Activated CD4-positive, alpha-beta T cell treated with anti-CD3 and anti-CD28 coated beads, Interleukin-2, amount 50 U/mL, for 4 hours (primary cell): ENCODE measurements around the gene S100A10.

Source experiments
- DNase-seq, 2 experiments: peaks; one replicate each; pipeline ENCODE4 v3.0.0-alpha.2; 2020

S100A10 gene

GRCh38 chr1:151960780-151961513 lies 32.7 kb downstream of the S100A10 start:
- DNase-seq, result no peak

- no peak for DNase-seq
Observed at GRCh38 chr1:151958959-151959358, 34.7 kb downstream of the S100A10 start.

GRCh38 chr1:151956957-151957497 lies 36.6 kb downstream of the S100A10 start:
- DNase-seq, result no peak

DNA sequence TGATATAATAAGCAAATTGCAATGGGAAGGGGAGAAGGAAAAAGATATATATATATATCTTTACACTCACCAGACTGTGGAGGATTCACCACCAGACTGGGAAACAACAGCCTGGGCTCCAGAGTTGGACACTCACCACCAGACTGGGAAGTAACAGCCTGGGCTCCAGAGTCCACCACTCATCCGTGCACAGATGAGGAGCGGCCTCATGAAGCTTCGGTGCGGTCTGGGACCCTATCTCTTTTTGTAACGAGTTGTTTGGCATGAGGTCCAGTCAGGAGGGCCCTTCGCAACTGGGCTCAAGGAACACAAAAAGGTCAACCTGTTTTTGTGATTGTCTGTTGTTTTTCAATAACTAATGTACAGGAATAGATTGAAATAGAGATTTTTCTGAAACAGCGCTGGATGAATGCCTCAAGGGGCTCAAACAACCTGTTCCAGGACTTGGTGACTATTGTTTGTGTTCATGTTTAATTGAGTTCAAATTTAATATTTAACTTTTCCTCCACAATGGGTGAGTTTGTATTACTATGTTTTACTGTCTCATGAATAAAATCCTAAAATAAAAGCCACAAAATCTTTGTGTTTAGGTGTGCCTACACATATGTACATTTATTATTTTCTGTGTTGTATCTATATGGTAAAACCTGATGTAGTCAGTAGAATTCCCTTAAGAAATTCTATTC lies 40.1 kb downstream of the S100A10 start:
- no peak for DNase-seq

DNA sequence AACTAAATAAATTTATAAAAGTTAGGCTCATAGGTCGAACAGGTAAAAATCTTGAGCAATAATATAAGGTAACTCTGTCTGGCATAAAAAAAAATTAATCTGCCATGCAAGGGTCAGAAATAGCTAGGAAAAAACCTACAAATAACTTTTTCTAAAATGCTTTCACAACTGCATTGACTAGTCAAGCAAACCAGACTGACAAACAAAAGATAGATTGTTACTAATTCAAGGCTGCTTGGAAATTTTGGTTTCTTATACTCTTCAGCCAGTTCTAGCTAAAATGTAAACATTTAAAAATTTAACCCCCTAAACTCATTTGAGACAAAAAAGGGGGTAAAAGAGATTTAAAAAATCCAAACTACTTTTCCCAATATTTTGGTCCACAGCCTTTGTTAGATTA lies 40.8 kb downstream of the S100A10 start:
- DNase-seq, result no peak

GRCh38 chr1:151949371-151950193 lies 44.1 kb downstream of the S100A10 start:
- DNase-seq, result no peak

- no peak for DNase-seq
Observed at GRCh38 chr1:151948506-151948905, 45.2 kb downstream of the S100A10 start.

DNA sequence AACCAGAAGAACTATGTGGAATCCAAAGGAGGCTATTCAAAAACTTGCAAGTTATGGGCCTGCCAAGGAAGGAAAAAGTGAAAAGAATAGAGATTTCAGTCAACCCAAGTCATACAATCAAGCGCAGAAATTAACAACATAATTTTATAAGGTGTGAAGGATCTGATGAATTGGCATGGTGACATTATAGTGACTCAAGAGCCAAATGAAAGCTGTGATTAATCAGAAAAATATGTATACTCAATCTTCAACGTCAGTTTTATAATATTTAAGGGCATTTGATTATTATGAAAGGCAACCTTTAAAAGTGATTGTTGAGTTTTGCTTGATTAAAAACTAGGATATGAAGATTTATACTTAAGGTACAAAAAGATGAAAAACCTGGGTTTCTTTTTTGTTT lies 46.5 kb downstream of the S100A10 start:
- DNase-seq, result no peak

- peak; percentile 65 to 70 for DNase-seq
Observed at GRCh38 chr1:151945725-151946722, 47.6 kb downstream of the S100A10 start.

DNA sequence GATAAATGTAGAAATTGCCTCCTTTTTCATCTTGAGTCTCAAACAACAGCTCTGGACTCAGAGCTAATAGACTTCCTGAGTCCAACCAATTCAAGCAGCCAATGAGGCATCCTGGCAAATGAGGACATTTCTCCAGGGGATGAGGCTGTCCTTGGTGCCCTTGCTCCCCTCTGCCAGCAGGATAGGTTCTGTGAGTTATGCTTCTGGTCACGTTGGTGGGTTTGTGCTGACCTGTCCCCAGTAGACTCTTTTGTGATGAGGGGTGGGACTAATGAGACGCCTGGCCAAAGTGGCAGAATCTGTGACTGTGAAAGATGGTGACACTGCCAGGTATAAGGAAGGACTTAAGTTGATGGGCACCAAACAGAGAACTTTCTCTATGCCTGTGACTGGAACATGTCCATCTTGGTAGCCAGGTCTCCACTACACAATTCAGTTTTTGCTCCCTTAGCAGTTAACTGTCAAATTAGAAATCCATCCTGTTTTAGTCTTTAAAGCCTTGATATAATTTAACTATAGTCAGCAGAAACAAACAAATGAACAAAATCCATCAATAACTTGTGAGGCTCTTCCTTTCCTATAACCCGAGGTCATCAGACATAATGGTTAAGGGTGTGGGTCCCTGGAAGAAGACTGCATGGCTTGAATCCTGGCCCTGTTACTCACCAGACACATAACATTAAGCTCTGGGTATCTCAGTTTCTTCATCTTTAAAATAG lies 48.6 kb downstream of the S100A10 start:
- DNase-seq, result no peak

- no peak for DNase-seq
Observed at GRCh38 chr1:151944126-151944856, 49.4 kb downstream of the S100A10 start.

DNA sequence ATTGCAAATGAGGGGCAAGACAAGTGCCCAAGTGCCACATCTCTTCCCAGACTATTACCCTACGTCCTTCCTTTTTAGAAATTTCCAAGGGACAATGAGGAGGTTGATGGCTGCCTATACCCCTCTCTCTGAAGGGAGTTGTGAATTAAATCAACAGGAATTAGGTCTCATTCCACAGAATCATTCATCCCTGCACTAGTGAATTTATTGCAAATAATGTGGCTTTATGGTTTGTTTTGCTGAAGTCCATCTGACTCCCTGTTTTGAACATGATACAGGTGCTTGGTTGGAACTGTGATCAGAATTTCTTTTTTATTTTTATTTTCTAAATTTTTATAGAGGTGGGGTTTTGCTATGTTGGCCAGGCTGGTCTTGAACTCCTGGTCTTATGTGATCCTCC lies 50.1 kb downstream of the S100A10 start:
- DNase-seq, result no peak

GRCh38 chr1:151942882-151943281 lies 50.8 kb downstream of the S100A10 start:
- DNase-seq, result no peak

- DNase-seq, result no peak
Observed at GRCh38 chr1:151940541-151940940, 53.1 kb downstream of the S100A10 start.

DNA sequence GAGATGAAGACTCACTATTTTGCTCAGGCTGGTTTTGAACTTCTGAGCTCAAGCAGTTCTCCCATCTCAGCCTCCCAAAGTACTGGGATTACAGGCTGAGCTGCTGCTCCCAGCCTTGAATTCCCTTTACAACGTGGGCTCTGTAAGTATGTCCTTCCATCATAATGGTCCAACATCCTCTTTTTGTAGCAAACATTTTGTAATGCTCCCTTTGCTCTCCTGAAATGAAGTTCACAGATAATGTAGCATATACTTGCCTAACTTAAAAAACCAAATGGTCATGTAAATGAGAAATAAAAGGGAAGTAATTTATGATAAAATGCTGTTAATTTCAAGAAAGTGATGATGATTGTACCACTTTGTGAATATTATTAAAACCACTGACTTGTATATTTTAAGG lies 53.9 kb downstream of the S100A10 start:
- no peak for DNase-seq

- DNase-seq, result no peak
Observed at GRCh38 chr1:151939141-151939540, 54.5 kb downstream of the S100A10 start.

DNA sequence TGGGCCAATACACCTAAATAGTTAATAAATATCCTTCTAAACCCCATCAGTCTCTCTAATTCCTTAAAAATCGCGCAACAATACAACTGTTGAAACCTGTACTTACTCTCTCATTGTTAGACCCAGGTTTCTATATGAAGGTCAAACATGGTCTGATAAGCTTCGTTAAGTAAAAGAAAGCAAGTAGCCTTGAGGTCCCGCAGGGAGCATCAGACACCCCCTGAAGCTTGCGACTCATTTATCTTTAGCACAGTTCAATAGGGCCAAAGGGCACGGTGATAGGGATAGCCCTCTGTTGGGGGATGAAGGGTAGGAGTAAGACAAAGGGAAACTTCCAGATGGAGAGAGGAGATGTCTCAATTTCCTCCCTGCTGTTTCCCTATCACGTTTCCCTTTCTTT lies 57.0 kb downstream of the S100A10 start:
- DNase-seq, result no peak

GRCh38 chr1:151935894-151936602 lies 57.6 kb downstream of the S100A10 start:
- DNase-seq, result no peak

GRCh38 chr1:151935154-151935553 lies 58.5 kb downstream of the S100A10 start:
- DNase-seq, result no peak

DNA sequence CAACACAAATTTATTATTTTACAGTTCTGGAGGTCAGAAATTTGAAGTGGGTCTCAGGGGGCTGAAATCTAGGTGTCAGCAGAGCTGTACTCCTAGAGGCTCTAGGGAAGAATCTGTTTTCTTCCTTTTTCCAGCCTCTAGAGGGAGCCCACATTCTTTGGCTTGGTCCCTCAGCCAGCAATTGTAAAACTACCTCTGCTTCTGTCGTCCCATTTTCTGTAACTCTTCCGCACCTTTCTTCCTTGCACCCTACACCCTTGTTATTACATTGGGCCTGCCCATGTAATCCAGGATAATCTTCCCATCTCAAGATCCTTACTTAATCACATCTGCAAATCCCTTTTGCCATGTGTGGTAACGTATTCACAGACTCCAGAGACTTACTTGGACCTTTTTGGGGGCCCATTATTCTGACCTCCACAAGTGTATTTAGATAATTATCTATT lies 59.6 kb downstream of the S100A10 start:
- peak; percentile 24 to 28 for DNase-seq
